ENCODE measurements around the gene RIOK1. TPM values are rescaled to one million over a fixed set of nuclear protein-coding genes. Genes with fewer than 3 reads are reported as not detected.
"Not testable (repeated sequence)": the region's sequence is repeated elsewhere in the genome, so short reads cannot be mapped to it uniquely, and the experiment has no call there.

The RIOK1 gene
- total RNA-seq, 1 experiment from 2014 or later = 16.9 TPM

GRCh38 chr6:7452898-7453297, 63.3 kb downstream of the RIOK1 start:
- no peaks in the 10 kb centered on the region for H3K36me3 ChIP-seq (ENCODE audit: low read depth)
- no peaks in the 10 kb centered on the region for H3K9me2 ChIP-seq (ENCODE audit: insufficient read depth)
- H3K4me2 ChIP-seq = no peak overlapping the region
- no peak overlapping the region for H2AFZ ChIP-seq
- no peaks in the 10 kb centered on the region for H3K4me1 ChIP-seq (replicated peaks; ENCODE audit: insufficient read depth)
- CTCF ChIA-PET = no interaction called here
- intact Hi-C loops (cut with micrococcal nuclease; ENCODE audit: unreplicated experiment) = no loop called here
- DNase-seq = no peak
- no peaks in the 10 kb centered on the region for H3K79me2 ChIP-seq (ENCODE audit: low read depth)
- BruUV-seq (replicated peaks) = no TSS peak
- H3K4me3 ChIP-seq = no peak overlapping the region
- H3F3A ChIP-seq (ENCODE audit: insufficient read depth, low read depth) = no peaks in the 10 kb centered on the region
- no peak overlapping the region for H3K27ac ChIP-seq
- H4K20me1 ChIP-seq (ENCODE audit: insufficient read depth) = no peaks in the 10 kb centered on the region
- POLR2A ChIA-PET (ENCODE audit: unreplicated experiment) = no interaction called here
- no peaks in the 10 kb centered on the region for H3K9me3 ChIP-seq (ENCODE audit: insufficient read depth, low read depth)
- H3K27me3 ChIP-seq (ENCODE audit: insufficient read depth, low read depth) = no peaks in the 10 kb centered on the region
- TF ChIP-seq CTCF (conservative IDR thresholded peaks at IDR 0.05) (no peak), EZH2 (IDR thresholded peaks at IDR 0.05; ENCODE audit: low read depth) (no peak)

- ChIA-PET POLR2A (ENCODE audit: unreplicated experiment) (no interaction called here), CTCF (no interaction called here)
- Histone ChIP-seq H3F3A (ENCODE audit: insufficient read depth, low read depth) (no peaks in the 10 kb centered on the region), H3K9me3 (ENCODE audit: insufficient read depth, low read depth) (no peaks in the 10 kb centered on the region), H3K4me2 (no peak overlapping the region), H3K4me1 (replicated peaks; ENCODE audit: insufficient read depth) (no peaks in the 10 kb centered on the region), H3K27ac (no peak overlapping the region), H3K9me2 (ENCODE audit: insufficient read depth) (no peaks in the 10 kb centered on the region), H2AFZ (no peak overlapping the region), H3K27me3 (ENCODE audit: insufficient read depth, low read depth) (no peaks in the 10 kb centered on the region), H3K36me3 (ENCODE audit: low read depth) (no peaks in the 10 kb centered on the region), H3K79me2 (ENCODE audit: low read depth) (no peaks in the 10 kb centered on the region), H4K20me1 (ENCODE audit: insufficient read depth) (no peaks in the 10 kb centered on the region), H3K4me3 (no peak overlapping the region)
- TF ChIP-seq CTCF (conservative IDR thresholded peaks at IDR 0.05) = no peak
- TF ChIP-seq EZH2 (IDR thresholded peaks at IDR 0.05; ENCODE audit: low read depth) = no peak
- intact Hi-C loops (cut with micrococcal nuclease; ENCODE audit: unreplicated experiment) = no loop called here
- no TSS peak for BruUV-seq (replicated peaks)
- no peak for DNase-seq
These were observed 65.2 kb downstream of the RIOK1 start for GRCh38 chr6:7454696-7455358.

GRCh38 chr6:7456302-7456701, 66.7 kb downstream of the RIOK1 start:
- intact Hi-C loops (cut with micrococcal nuclease; ENCODE audit: unreplicated experiment); H3K27me3 ChIP-seq (ENCODE audit: insufficient read depth, low read depth); H3F3A ChIP-seq (ENCODE audit: insufficient read depth, low read depth); H2AFZ ChIP-seq; H3K9me3 ChIP-seq (ENCODE audit: insufficient read depth, low read depth); H3K27ac ChIP-seq; H3K4me3 ChIP-seq; H4K20me1 ChIP-seq (ENCODE audit: insufficient read depth); DNase-seq; H3K36me3 ChIP-seq (ENCODE audit: low read depth); BruUV-seq (replicated peaks); H3K9me2 ChIP-seq (ENCODE audit: insufficient read depth); H3K4me1 ChIP-seq (replicated peaks; ENCODE audit: insufficient read depth); H3K4me2 ChIP-seq; H3K79me2 ChIP-seq (ENCODE audit: low read depth); POLR2A ChIA-PET (ENCODE audit: unreplicated experiment); CTCF ChIA-PET: not testable (repeated sequence)

- Histone ChIP-seq H3K9me3 (ENCODE audit: insufficient read depth, low read depth) (no peaks in the 10 kb centered on the region), H3K9me2 (ENCODE audit: insufficient read depth) (no peaks in the 10 kb centered on the region), H2AFZ (no peak overlapping the region), H3F3A (ENCODE audit: insufficient read depth, low read depth) (no peaks in the 10 kb centered on the region), H3K36me3 (ENCODE audit: low read depth) (no peaks in the 10 kb centered on the region), H3K27me3 (ENCODE audit: insufficient read depth, low read depth) (no peaks in the 10 kb centered on the region), H3K27ac (no peak overlapping the region), H3K79me2 (ENCODE audit: low read depth) (no peaks in the 10 kb centered on the region), H3K4me1 (replicated peaks; ENCODE audit: insufficient read depth) (no peaks in the 10 kb centered on the region), H4K20me1 (ENCODE audit: insufficient read depth) (no peaks in the 10 kb centered on the region), H3K4me3 (no peak overlapping the region), H3K4me2 (no peak overlapping the region)
- DNase-seq = no peak
- no peak for TF ChIP-seq CTCF (conservative IDR thresholded peaks at IDR 0.05)
- TF ChIP-seq EZH2 (IDR thresholded peaks at IDR 0.05; ENCODE audit: low read depth) = no peak
- POLR2A ChIA-PET (ENCODE audit: unreplicated experiment) = no interaction called here
- intact Hi-C loops (cut with micrococcal nuclease; ENCODE audit: unreplicated experiment) = no loop called here
- CTCF ChIA-PET = no interaction called here
- no TSS peak for BruUV-seq (replicated peaks)
These were observed 71.8 kb downstream of the RIOK1 start for GRCh38 chr6:7461416-7461815.
